SK-N-SH (cell line): ENCODE results near the gene CRIP1. TPM values are rescaled to one million over a fixed set of nuclear protein-coding genes. Genes with fewer than 3 reads are reported as not detected.

Source experiments
- CTCF ChIA-PET: fragments of 300-600, 350-600 bp; formaldehyde crosslinking; extraction: SDS; loops from one replicate; lab custom pipeline; 2021; lab: Yijun Ruan, JAX
- POLR2A ChIA-PET: fragments of 350-600 bp; sonication (Branson Sonifier 250); formaldehyde crosslinking; extraction: SDS; loops from one replicate; lab custom pipeline; 2020; ENCODE audit warnings: antibody characterized with exemption, inconsistent platforms; lab: Yijun Ruan, JAX
- DNase-seq: peaks from one replicate; pipeline ENCODE4 v3.0.0; 2012
- H2AFZ ChIP-seq: fragments of 200-600 bp; sonication (generic); 2 replicates; pipeline ENCODE4 v1.8.1; 2016; ENCODE audit warnings: antibody characterized with exemption, mild to moderate bottlenecking, low read depth
- H3F3A ChIP-seq: fragments of 200-600 bp; sonication (generic); replicated peaks from 2 replicates; pipeline ENCODE3; 2016; ENCODE audit warnings: antibody characterized with exemption, mild to moderate bottlenecking; ENCODE audit not compliant: insufficient read depth
- H3K27ac ChIP-seq, 2 experiments: fragments of 200-500 bp in 1 of 2; fragments of 200-600 bp in 1 of 2; sonication (Bioruptor generic) in 1 of 2; sonication (generic), shearing (Covaris generic) in 1 of 2; 2 replicates each; pipeline versions ENCODE4 v1.5.1 to v1.6.1; 2014 to 2016; ENCODE audit warnings: low read depth in 2 of 2, inconsistent platforms in 1 of 2, low read length in 1 of 2, mild to moderate bottlenecking in 1 of 2, mixed read lengths in 1 of 2
- H3K27me3 ChIP-seq: fragments of 200-600 bp; sonication (generic), shearing (Covaris generic); 2 replicates; pipeline ENCODE4 v1.6.1; 2016; ENCODE audit warnings: mixed run types; ENCODE audit not compliant: insufficient read depth
- H3K36me3 ChIP-seq, 2 experiments: fragments of 200-500 bp in 1 of 2; fragments of 200-600 bp in 1 of 2; sonication (Bioruptor generic) in 1 of 2; sonication (generic) in 1 of 2; replicated peaks in 1 of 2; 2 replicates each; pipeline versions ENCODE3 to v1.5.1; 2014 to 2016; ENCODE audit warnings: low read length in 1 of 2, mild to moderate bottlenecking in 1 of 2; ENCODE audit not compliant: insufficient read depth in 2 of 2, control insufficient read depth in 1 of 2
- H3K4me1 ChIP-seq, 2 experiments: fragments of 200-500 bp in 1 of 2; fragments of 200-600 bp in 1 of 2; sonication (Bioruptor generic) in 1 of 2; sonication (generic), shearing (Covaris generic) in 1 of 2; 2 replicates each; pipeline versions ENCODE4 v1.5.1 to v1.6.1; 2014 to 2016; ENCODE audit warnings: low read depth in 1 of 2, low read length in 1 of 2, mixed run types in 1 of 2; ENCODE audit not compliant: insufficient read depth in 2 of 2, control insufficient read depth in 1 of 2
- H3K4me2 ChIP-seq: fragments of 200-600 bp; sonication (generic), shearing (Covaris generic); 2 replicates; pipeline ENCODE4 v1.6.1; 2017; ENCODE audit warnings: mixed run types
- H3K4me3 ChIP-seq, 2 experiments: fragments of 200-500 bp in 1 of 2; fragments of 200-600 bp in 1 of 2; sonication (Bioruptor generic) in 1 of 2; sonication (generic), shearing (Covaris generic) in 1 of 2; 2 replicates each; pipeline versions ENCODE4 v1.5.1 to v1.8.1; 2014 to 2016; ENCODE audit warnings: low read depth in 2 of 2, inconsistent platforms in 1 of 2, low read length in 1 of 2, mild to moderate bottlenecking in 1 of 2, mixed read lengths in 1 of 2, moderate library complexity in 1 of 2
- H3K79me2 ChIP-seq: fragments of 200-600 bp; sonication (generic); 2 replicates; pipeline ENCODE4 v1.8.1; 2017; ENCODE audit warnings: mild to moderate bottlenecking; ENCODE audit not compliant: insufficient read depth
- H3K9ac ChIP-seq: fragments of 200-600 bp; sonication (generic); 2 replicates; pipeline ENCODE4 v1.6.1; 2017; ENCODE audit warnings: mixed run types
- H3K9me2 ChIP-seq: fragments of 200-600 bp; sonication (generic); 2 replicates; pipeline ENCODE4 v1.6.1; 2017; ENCODE audit warnings: mixed run types
- H3K9me3 ChIP-seq: fragments of 200-600 bp; sonication (generic); 2 replicates; pipeline ENCODE4 v1.6.1; 2017; ENCODE audit warnings: mixed run types, mild to moderate bottlenecking, moderate library complexity
- H4K20me1 ChIP-seq: fragments of 200-600 bp; sonication (generic); 2 replicates; pipeline ENCODE4 v1.6.1; 2017; ENCODE audit warnings: mild to moderate bottlenecking, mixed run types; ENCODE audit not compliant: insufficient read depth
- CHD2 ChIP-seq: fragments of 150-350 bp; IDR thresholded peaks from 2 replicates; pipeline ENCODE4 v1.6.1; 2018; ENCODE audit warnings: low read length; ENCODE audit not compliant: partially characterized antibody
- FOXJ3 ChIP-seq: sonication (generic); formaldehyde crosslinking; IDR thresholded peaks from 2 replicates; pipeline ENCODE4 v1.5.1; 2020; ENCODE audit warnings: mild to moderate bottlenecking, missing genetic modification reagents
- GABPA ChIP-seq: IDR thresholded peaks from 2 replicates; pipeline ENCODE4 v1.4.0; 2012; ENCODE audit warnings: low read depth, mild to moderate bottlenecking
- GATA2 ChIP-seq: sonication (generic); formaldehyde crosslinking; IDR thresholded peaks from 2 replicates; pipeline ENCODE4 v1.5.0; 2020; ENCODE audit warnings: mild to moderate bottlenecking, missing genetic modification reagents
- MEF2A ChIP-seq: IDR thresholded peaks from 2 replicates; pipeline ENCODE4 v1.4.0; 2012; ENCODE audit warnings: low read depth, borderline replicate concordance
- NFIC ChIP-seq: IDR thresholded peaks from 2 replicates; pipeline ENCODE4 v1.4.0; 2012; ENCODE audit warnings: borderline replicate concordance
- POLR2AphosphoS5 ChIP-seq: IDR thresholded peaks from 2 replicates; pipeline ENCODE4 v1.6.1; 2012; ENCODE audit warnings: low read depth, low read length
- RCOR1 ChIP-seq: fragments of 150-350 bp; IDR thresholded peaks from 2 replicates; pipeline ENCODE4 v1.6.1; 2017; ENCODE audit warnings: antibody characterized with exemption, low read length
- RFX5 ChIP-seq: IDR thresholded peaks from 2 replicates; pipeline ENCODE4 v1.6.1; 2012; ENCODE audit warnings: mild to moderate bottlenecking, improper control_type of control experiment, low read length
- SIN3A ChIP-seq: IDR thresholded peaks from 2 replicates; pipeline ENCODE4 v1.6.1; 2012; ENCODE audit warnings: low read depth, mild to moderate bottlenecking, low read length, moderate library complexity, borderline replicate concordance
- TCF12 ChIP-seq: IDR thresholded peaks from 2 replicates; pipeline ENCODE4 v1.4.0; 2012
- TEAD4 ChIP-seq: IDR thresholded peaks from 2 replicates; pipeline ENCODE4 v1.4.0; 2012; ENCODE audit warnings: mild to moderate bottlenecking, borderline replicate concordance; ENCODE audit not compliant: insufficient read depth
- WGBS: methylation state at CpG from one replicate; pipeline ENCODE4 v1.1.6; 2017; ENCODE audit warnings: low lambda C conversion rate; 5-methylcytosine and 5-hydroxymethylcytosine counted together
- polyA plus RNA-seq, 3 experiments: library from polyadenylated mRNA; depleted of rRNA; stranded (reverse); fragments of >200 nt; gene quantifications; 2 replicates each; pipeline ENCODE4 v1.2.3, GENCODE V29; 2012
- TF ChIP-seq, protein P1 (sequence below): fragments of 150-350 bp; IDR thresholded peaks from 2 replicates; pipeline ENCODE4 v1.6.1; 2017; ENCODE audit warnings: antibody characterized with exemption, low read length, low read depth, borderline replicate concordance
- TF ChIP-seq, protein P2 (sequence below): IDR thresholded peaks from 2 replicates; pipeline ENCODE4 v1.6.1; 2012; ENCODE audit warnings: mild to moderate bottlenecking, low read depth, low read length, moderate library complexity
- TF ChIP-seq, protein P3 (sequence below): fragments of 150-350 bp; IDR thresholded peaks from 2 replicates; pipeline ENCODE4 v1.6.1; 2016; ENCODE audit warnings: mild to moderate bottlenecking, low read depth, low read length

CRIP1 gene
- polyA plus RNA-seq, 1 of the 3 experiments (the other 2 are of a cell fraction) = 0.72 TPM

DNA sequence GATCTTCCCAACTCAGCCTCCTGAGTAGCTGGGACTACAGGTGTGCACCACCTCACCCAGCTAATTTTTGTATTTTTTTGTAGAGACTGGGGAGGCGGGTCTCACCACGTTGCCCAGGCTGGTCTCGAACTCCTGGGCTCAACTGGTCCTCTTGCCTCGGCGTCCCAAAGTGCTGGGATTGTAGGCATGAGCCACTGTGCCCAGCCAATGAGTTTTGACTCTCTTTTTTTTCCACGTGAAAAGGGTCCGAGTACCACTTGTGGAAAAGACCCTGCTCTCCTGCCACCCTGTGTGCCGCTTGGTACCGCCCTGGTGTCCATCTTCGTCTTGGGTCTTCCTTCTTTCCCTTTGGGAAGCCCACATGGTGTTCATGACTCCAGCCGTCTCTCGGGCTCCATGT lies 21.9 kb downstream of the CRIP1 start:
- Histone ChIP-seq H3K9me2 (no peaks in the 10 kb centered on the region), H4K20me1 (no peaks in the 10 kb centered on the region), H3K9ac (no peak overlapping the region), H3K4me2 (no peak overlapping the region), H3K36me3 (no peaks in the 10 kb centered on the region), H3K4me3 (no peak overlapping the region), H3K4me1 (peaks cover 0 to 9% of the 10 kb centered on the region in 2 experiments; a peak in 1 of 4 replicates), H3K79me2 (no peaks in the 10 kb centered on the region), H3K27ac (no peak overlapping the region), H3K9me3 (no peaks in the 10 kb centered on the region), H3K27me3 (peaks cover 27% of the 10 kb centered on the region; the same call in 1 of the 2 replicates), H2AFZ (no peak overlapping the region), H3F3A (no peaks in the 10 kb centered on the region)
- CTCF ChIA-PET = no interaction called here
- POLR2A ChIA-PET = no interaction called here
- no peak for DNase-seq
- TF ChIP-seq MEF2A (no peak), POLR2AphosphoS5 (no peak)
- TF ChIP-seq, protein P1, sequence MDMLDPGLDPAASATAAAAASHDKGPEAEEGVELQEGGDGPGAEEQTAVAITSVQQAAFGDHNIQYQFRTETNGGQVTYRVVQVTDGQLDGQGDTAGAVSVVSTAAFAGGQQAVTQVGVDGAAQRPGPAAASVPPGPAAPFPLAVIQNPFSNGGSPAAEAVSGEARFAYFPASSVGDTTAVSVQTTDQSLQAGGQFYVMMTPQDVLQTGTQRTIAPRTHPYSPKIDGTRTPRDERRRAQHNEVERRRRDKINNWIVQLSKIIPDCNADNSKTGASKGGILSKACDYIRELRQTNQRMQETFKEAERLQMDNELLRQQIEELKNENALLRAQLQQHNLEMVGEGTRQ = no peak
- 66% methylated on average over 12 of the region's 12 CpGs for WGBS

DNA sequence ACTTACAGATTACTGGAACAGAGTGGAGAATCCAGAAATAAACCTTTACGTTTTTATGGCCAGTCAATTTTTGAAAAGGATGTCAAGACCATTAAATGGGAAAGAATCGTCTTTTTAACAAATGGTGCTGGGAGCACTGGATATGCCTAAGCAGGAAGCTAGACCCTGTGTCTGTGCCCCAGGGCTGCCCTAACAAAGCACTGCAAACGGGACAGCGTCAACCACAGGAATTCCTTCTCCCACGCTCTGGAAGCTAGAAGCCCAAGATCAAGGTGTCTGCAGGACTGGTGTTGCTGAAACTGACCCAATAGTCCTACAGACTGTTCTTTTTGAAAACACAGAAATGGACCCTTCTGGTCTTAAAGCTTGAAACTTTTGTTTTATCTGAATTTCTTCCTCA lies 30.4 kb downstream of the CRIP1 start:
- Histone ChIP-seq H3F3A (no peaks in the 10 kb centered on the region), H3K9me3 (no peaks in the 10 kb centered on the region)
- no peak for TF ChIP-seq RCOR1
- TF ChIP-seq, protein P1 = no peak
- no peak for TF ChIP-seq FOXJ3 (CRISPR knock-in tag)
- no peak for TF ChIP-seq NFIC
- TF ChIP-seq TEAD4 = no peak
- no peak for TF ChIP-seq GABPA
- TF ChIP-seq, protein P2, sequence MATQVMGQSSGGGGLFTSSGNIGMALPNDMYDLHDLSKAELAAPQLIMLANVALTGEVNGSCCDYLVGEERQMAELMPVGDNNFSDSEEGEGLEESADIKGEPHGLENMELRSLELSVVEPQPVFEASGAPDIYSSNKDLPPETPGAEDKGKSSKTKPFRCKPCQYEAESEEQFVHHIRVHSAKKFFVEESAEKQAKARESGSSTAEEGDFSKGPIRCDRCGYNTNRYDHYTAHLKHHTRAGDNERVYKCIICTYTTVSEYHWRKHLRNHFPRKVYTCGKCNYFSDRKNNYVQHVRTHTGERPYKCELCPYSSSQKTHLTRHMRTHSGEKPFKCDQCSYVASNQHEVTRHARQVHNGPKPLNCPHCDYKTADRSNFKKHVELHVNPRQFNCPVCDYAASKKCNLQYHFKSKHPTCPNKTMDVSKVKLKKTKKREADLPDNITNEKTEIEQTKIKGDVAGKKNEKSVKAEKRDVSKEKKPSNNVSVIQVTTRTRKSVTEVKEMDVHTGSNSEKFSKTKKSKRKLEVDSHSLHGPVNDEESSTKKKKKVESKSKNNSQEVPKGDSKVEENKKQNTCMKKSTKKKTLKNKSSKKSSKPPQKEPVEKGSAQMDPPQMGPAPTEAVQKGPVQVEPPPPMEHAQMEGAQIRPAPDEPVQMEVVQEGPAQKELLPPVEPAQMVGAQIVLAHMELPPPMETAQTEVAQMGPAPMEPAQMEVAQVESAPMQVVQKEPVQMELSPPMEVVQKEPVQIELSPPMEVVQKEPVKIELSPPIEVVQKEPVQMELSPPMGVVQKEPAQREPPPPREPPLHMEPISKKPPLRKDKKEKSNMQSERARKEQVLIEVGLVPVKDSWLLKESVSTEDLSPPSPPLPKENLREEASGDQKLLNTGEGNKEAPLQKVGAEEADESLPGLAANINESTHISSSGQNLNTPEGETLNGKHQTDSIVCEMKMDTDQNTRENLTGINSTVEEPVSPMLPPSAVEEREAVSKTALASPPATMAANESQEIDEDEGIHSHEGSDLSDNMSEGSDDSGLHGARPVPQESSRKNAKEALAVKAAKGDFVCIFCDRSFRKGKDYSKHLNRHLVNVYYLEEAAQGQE = no peak
- no peak for TF ChIP-seq RFX5
- TF ChIP-seq, protein P3, sequence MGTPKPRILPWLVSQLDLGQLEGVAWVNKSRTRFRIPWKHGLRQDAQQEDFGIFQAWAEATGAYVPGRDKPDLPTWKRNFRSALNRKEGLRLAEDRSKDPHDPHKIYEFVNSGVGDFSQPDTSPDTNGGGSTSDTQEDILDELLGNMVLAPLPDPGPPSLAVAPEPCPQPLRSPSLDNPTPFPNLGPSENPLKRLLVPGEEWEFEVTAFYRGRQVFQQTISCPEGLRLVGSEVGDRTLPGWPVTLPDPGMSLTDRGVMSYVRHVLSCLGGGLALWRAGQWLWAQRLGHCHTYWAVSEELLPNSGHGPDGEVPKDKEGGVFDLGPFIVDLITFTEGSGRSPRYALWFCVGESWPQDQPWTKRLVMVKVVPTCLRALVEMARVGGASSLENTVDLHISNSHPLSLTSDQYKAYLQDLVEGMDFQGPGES = no peak
- no peak for TF ChIP-seq GATA2
- no peak for TF ChIP-seq CHD2
- TF ChIP-seq TCF12 = no peak
- TF ChIP-seq SIN3A = no peak
- TF ChIP-seq POLR2AphosphoS5 = no peak
- TF ChIP-seq, all 33 proteins: peak for 0
- H3K9me2 ChIP-seq = no peaks in the 10 kb centered on the region
- H4K20me1 ChIP-seq = no peaks in the 10 kb centered on the region
- DNase-seq = no peak
- H3K4me3 ChIP-seq = no peak overlapping the region
- H3K27me3 ChIP-seq = peaks cover 10% of the 10 kb centered on the region; the same call in 1 of the 2 replicates
- no peaks in the 10 kb centered on the region for H3K4me1 ChIP-seq
- no peak overlapping the region for H3K27ac ChIP-seq
- H2AFZ ChIP-seq = no peak overlapping the region
- no peak overlapping the region for H3K4me2 ChIP-seq
- WGBS = 32% methylated on average over 5 of the region's 5 CpGs
- ChIA-PET POLR2A (no interaction called here), CTCF (interaction anchor here (0.9 to 1.7 kb wide), 3 partner anchors 17 to 36 kb away, joined by 3 to 4 read pairs (median 3); no protein-coding TSS in a partner anchor)
- H3K9ac ChIP-seq = no peak overlapping the region
- H3K79me2 ChIP-seq = no peaks in the 10 kb centered on the region
- H3K36me3 ChIP-seq = no peaks in the 10 kb centered on the region
